HEK293T (cell line): ENCODE results near the gene SYT17.

Source experiments
- BHLHE40 ChIP-seq: fragments of 450-650 bp; IDR thresholded peaks from 2 replicates; pipeline ENCODE4 v1.6.1; 2016; ENCODE audit warnings: mild to moderate bottlenecking, moderate library complexity, borderline replicate concordance
- CTBP1 ChIP-seq: fragments of 450-650 bp; IDR thresholded peaks from 2 replicates; pipeline ENCODE4 v1.6.1; 2016; ENCODE audit warnings: borderline replicate concordance
- FOXA1 ChIP-seq: fragments of 450-650 bp; IDR thresholded peaks from 2 replicates; pipeline ENCODE4 v1.6.1; 2016; ENCODE audit warnings: mild to moderate bottlenecking
- FOXK2 ChIP-seq: fragments of 450-650 bp; IDR thresholded peaks from 2 replicates; pipeline ENCODE4 v1.6.1; 2016; ENCODE audit warnings: mild to moderate bottlenecking
- FOXM1 ChIP-seq: fragments of 450-650 bp; IDR thresholded peaks from 2 replicates; pipeline ENCODE4 v1.6.1; 2017; ENCODE audit warnings: mild to moderate bottlenecking, borderline replicate concordance
- SP1 ChIP-seq: fragments of 450-650 bp; IDR thresholded peaks from 2 replicates; pipeline ENCODE4 v1.6.1; 2017
- TARDBP ChIP-seq: fragments of 450-650 bp; IDR thresholded peaks from 2 replicates; pipeline ENCODE4 v1.6.1; 2016
- ZNF384 ChIP-seq: fragments of 450-650 bp; IDR thresholded peaks from 2 replicates; pipeline ENCODE4 v1.6.1; 2016

DNA sequence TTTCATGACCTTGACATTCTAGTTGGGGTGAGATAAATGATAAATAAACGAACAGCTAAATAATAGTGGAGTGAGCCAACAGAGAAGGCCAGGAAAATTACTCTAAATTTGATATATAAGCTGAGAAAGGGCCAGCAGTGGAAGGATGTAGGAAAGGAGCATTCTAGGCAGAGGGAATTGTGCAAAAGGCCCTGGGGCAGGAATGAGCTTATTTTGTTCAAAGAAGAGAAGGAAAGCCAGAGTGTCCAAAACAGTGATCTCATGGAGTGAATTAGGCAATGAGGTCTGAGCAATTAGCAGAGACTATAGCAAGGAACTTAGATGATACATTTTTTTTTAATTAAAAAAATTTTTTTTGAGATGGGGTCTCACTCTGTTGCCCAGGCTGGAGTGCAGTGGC, 74.1 kb downstream of the SYT17 start:
- TF ChIP-seq TARDBP: no peak
- no peak for TF ChIP-seq BHLHE40
- TF ChIP-seq CTBP1: no peak
- no peak for TF ChIP-seq FOXA1
- TF ChIP-seq SP1: no peak
- no peak for TF ChIP-seq FOXK2
- no peak for TF ChIP-seq FOXM1
- no peak for TF ChIP-seq ZNF384
